WERI-Rb-1 (cell line): ENCODE results near the gene ECEL1.

Source experiments
- DNase-seq: peaks from one replicate; pipeline ENCODE4 v3.0.0-alpha.2; 2020
- H3K27ac ChIP-seq: fragments of 250-450 bp; sonication (Bioruptor Pico); 2 replicates; pipeline ENCODE4 v1.5.1; 2020; ENCODE audit warnings: mild to moderate bottlenecking, moderate library complexity
- H3K27me3 ChIP-seq: fragments of 250-450 bp; sonication (Bioruptor Pico); 2 replicates; pipeline ENCODE4 v1.5.1; 2021; ENCODE audit warnings: mild to moderate bottlenecking, low read depth, moderate library complexity; ENCODE audit not compliant: insufficient read depth, severe bottlenecking
- H3K36me3 ChIP-seq: fragments of 250-450 bp; sonication (Bioruptor Pico); 2 replicates; pipeline ENCODE4 v1.5.1; 2020; ENCODE audit warnings: mild to moderate bottlenecking, moderate library complexity
- H3K4me3 ChIP-seq: 2 replicates; pipeline ENCODE4 v1.5.1; 2011; ENCODE audit warnings: low read depth, mild to moderate bottlenecking, control low read depth, low read length
- H3K9me3 ChIP-seq: fragments of 250-450 bp; sonication (Bioruptor Pico); 2 replicates; pipeline ENCODE4 v1.5.1; 2021; ENCODE audit warnings: mild to moderate bottlenecking, moderate library complexity; ENCODE audit not compliant: severe bottlenecking
- CTCF ChIP-seq: IDR thresholded peaks from 2 replicates; pipeline ENCODE4 v1.5.1; 2011; ENCODE audit warnings: low read depth, mild to moderate bottlenecking, control low read depth, inconsistent platforms, low read length

Gene ECEL1

GRCh38 chr2:232498452-232498851 lies 10.8 kb upstream of the ECEL1 start:
- no peak overlapping the region for H3K4me3 ChIP-seq
- H3K27me3 ChIP-seq = no peaks in the 10 kb centered on the region
- no peak for TF ChIP-seq CTCF
- no peaks in the 10 kb centered on the region for H3K9me3 ChIP-seq
- no peak overlapping the region for H3K27ac ChIP-seq
- no peak for DNase-seq
- H3K36me3 ChIP-seq = no peaks in the 10 kb centered on the region

GRCh38 chr2:232497348-232497747 lies 9.7 kb upstream of the ECEL1 start:
- no peaks in the 10 kb centered on the region for H3K36me3 ChIP-seq
- H3K4me3 ChIP-seq = no peak overlapping the region
- TF ChIP-seq CTCF = no peak
- no peaks in the 10 kb centered on the region for H3K27me3 ChIP-seq
- DNase-seq = no peak
- no peaks in the 10 kb centered on the region for H3K9me3 ChIP-seq
- no peak overlapping the region for H3K27ac ChIP-seq

- no peak for TF ChIP-seq CTCF
- no peak for DNase-seq
- Histone ChIP-seq H3K9me3 (no peaks in the 10 kb centered on the region), H3K4me3 (no peak overlapping the region), H3K27me3 (no peaks in the 10 kb centered on the region), H3K27ac (no peak overlapping the region), H3K36me3 (no peaks in the 10 kb centered on the region)
Measured at GRCh38 chr2:232496501-232497270, 9.1 kb upstream of the ECEL1 start.

GRCh38 chr2:232495292-232495691 lies 7.7 kb upstream of the ECEL1 start:
- no peaks in the 10 kb centered on the region for H3K27me3 ChIP-seq
- H3K4me3 ChIP-seq = no peak overlapping the region
- H3K27ac ChIP-seq = no peak overlapping the region
- no peaks in the 10 kb centered on the region for H3K36me3 ChIP-seq
- TF ChIP-seq CTCF = no peak
- DNase-seq = no peak
- no peaks in the 10 kb centered on the region for H3K9me3 ChIP-seq

- Histone ChIP-seq H3K9me3 (no peaks in the 10 kb centered on the region), H3K27me3 (no peaks in the 10 kb centered on the region), H3K27ac (no peak overlapping the region), H3K36me3 (no peaks in the 10 kb centered on the region), H3K4me3 (no peak overlapping the region)
- DNase-seq = no peak
- TF ChIP-seq CTCF = no peak
Measured at GRCh38 chr2:232494542-232494941, 6.9 kb upstream of the ECEL1 start.
